Right lobe of liver (tissue), 6 donors: ENCODE results near the gene CAMK2B. TPM values are rescaled to one million over a fixed set of nuclear protein-coding genes. Genes with fewer than 3 reads are reported as not detected.

Experiments used
- ATAC-seq, 4 donors: fragments of 200-7000 bp; cut with Tn5 transposase; one replicate each; pipeline ENCODE4 v1.9.1; 2020; ENCODE audit warnings: mild to moderate bottlenecking in 4 of 4, moderate library complexity in 4 of 4
- DNase-seq, 3 donors: peaks; one replicate each; pipeline ENCODE4 v3.0.0-alpha.2; 2020
- H3K27ac ChIP-seq, 3 donors: fragments of 200-600 bp; one replicate each; pipeline ENCODE4 v1.8.0; 2022
- H3K27me3 ChIP-seq, 2 donors: fragments of 200-600 bp; one replicate each; pipeline ENCODE4 v1.8.0; 2022
- H3K36me3 ChIP-seq, 4 donors: fragments of 200-600 bp; sonication (generic) in 1 of 4; one replicate each; pipeline versions ENCODE4 v1.5.1 to v1.8.0; 2017 to 2022; ENCODE audit warnings: control low read depth in 1 of 4
- H3K4me1 ChIP-seq, 4 donors: fragments of 200-600 bp; sonication (generic) in 1 of 4; one replicate each; pipeline versions ENCODE4 v1.5.1 to v1.8.0; 2017 to 2022; ENCODE audit warnings: control low read depth in 1 of 4
- H3K4me3 ChIP-seq, 3 donors: fragments of 200-600 bp; one replicate each; pipeline ENCODE4 v1.8.0; 2022
- H3K9me3 ChIP-seq, 4 donors: fragments of 200-600 bp; sonication (generic) in 1 of 4; one replicate each; pipeline versions ENCODE4 v1.5.1 to v1.8.0; 2017 to 2022; ENCODE audit warnings: control low read depth in 1 of 4
- POLR2A ChIP-seq: fragments of 450-650 bp; IDR thresholded peaks from one replicate; pipeline ENCODE4 v1.6.1; 2017; ENCODE audit warnings: antibody characterized with exemption, mild to moderate bottlenecking
- WGBS: methylation state at CpG from one replicate; pipeline ENCODE4 v1.1.6; 2018; ENCODE audit warnings: low coverage, low lambda C conversion rate; ENCODE audit not compliant: insufficient coverage; ENCODE audit errors: missing lambda C conversion rate; 5-methylcytosine and 5-hydroxymethylcytosine counted together
- intact Hi-C, 2 donors: fragments of 100-400 bp; cut with DNase I; formaldehyde crosslinking; loops; one replicate each; pipeline versions ENCODE4 v1.11.2 to v1.14.1; 2022
- total RNA-seq, 6 experiments: library from RNA; depleted of rRNA in 2 of 6; stranded (reverse); fragments of >200 nt in 2 of 6; fragmentation: NEBNext Ultra II Directional in 3 of 6; extraction: Animal tissue kit (Norgen Biotek cat#: 25700) in 3 of 6; gene quantifications; one replicate each; pipeline versions ENCODE4 v1.1.0 to v1.2.4, GENCODE V29; 2016 to 2023
- TF ChIP-seq, protein P1 (sequence below), 4 donors: fragments of 200-600 bp in 3 of 4; fragments of 450-650 bp in 1 of 4; IDR thresholded peaks; one replicate each; pipeline versions ENCODE4 v1.5.1 to v1.8.0; 2016 to 2022; ENCODE audit warnings: antibody characterized with exemption in 4 of 4, mild to moderate bottlenecking in 2 of 4
- donor health status: DM: no; HTN: yes; CAD: no.
- donor health status: DM: no; HTN: no; CAD: no.
- donor health status: DM: no; HTN: no; CAD: no.
- donor health status: DM: no; HTN: yes; CAD: no.
- donor health status: DM: no; HTN: yes; CAD: no.

CAMK2B gene
- total RNA-seq, 6 experiments from 2014 or later, result 2.1 to 5.1 (median 3.3) TPM

- Histone ChIP-seq H3K4me1 (no peaks in the 10 kb centered on the region), H3K27me3 (no peaks in the 10 kb centered on the region), H3K4me3 (no peak overlapping the region), H3K36me3 (no peaks in the 10 kb centered on the region), H3K27ac (no peak overlapping the region), H3K9me3 (no peaks in the 10 kb centered on the region)
- TF ChIP-seq, protein P1, sequence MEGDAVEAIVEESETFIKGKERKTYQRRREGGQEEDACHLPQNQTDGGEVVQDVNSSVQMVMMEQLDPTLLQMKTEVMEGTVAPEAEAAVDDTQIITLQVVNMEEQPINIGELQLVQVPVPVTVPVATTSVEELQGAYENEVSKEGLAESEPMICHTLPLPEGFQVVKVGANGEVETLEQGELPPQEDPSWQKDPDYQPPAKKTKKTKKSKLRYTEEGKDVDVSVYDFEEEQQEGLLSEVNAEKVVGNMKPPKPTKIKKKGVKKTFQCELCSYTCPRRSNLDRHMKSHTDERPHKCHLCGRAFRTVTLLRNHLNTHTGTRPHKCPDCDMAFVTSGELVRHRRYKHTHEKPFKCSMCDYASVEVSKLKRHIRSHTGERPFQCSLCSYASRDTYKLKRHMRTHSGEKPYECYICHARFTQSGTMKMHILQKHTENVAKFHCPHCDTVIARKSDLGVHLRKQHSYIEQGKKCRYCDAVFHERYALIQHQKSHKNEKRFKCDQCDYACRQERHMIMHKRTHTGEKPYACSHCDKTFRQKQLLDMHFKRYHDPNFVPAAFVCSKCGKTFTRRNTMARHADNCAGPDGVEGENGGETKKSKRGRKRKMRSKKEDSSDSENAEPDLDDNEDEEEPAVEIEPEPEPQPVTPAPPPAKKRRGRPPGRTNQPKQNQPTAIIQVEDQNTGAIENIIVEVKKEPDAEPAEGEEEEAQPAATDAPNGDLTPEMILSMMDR (IDR thresholded peaks at IDR 0.05), result no peak
- no peak for TF ChIP-seq POLR2A
- peak; percentile 13 to 37 (median 34) for DNase-seq
- intact Hi-C loops, result no loop called here
- WGBS, result no CpG with 5 or more reads among the region's 15 CpGs
- ATAC-seq, result no peak
These were observed 43.4 kb downstream of the CAMK2B start for GRCh38 chr7:44281811-44282600.

- H3K4me3 ChIP-seq, result no peak overlapping the region
- DNase-seq (peak; percentile 11 to 34 (median 31)), ATAC-seq (no peak)
- no peaks in the 10 kb centered on the region for H3K4me1 ChIP-seq
- H3K27me3 ChIP-seq, result no peaks in the 10 kb centered on the region
- no peak overlapping the region for H3K27ac ChIP-seq
- WGBS, result 60% methylated on average over 1 of the region's 20 CpGs
- TF ChIP-seq, protein P1 (IDR thresholded peaks at IDR 0.05), result no peak
- TF ChIP-seq POLR2A, result no peak
- no peaks in the 10 kb centered on the region for H3K36me3 ChIP-seq
- no peaks in the 10 kb centered on the region for H3K9me3 ChIP-seq
- intact Hi-C loops, result no loop called here
These were observed 44.2 kb downstream of the CAMK2B start for GRCh38 chr7:44280993-44281721.

GRCh38 chr7:44280636-44280992, 44.8 kb downstream of the CAMK2B start:
- TF ChIP-seq, protein P1 (IDR thresholded peaks at IDR 0.05), result no peak
- TF ChIP-seq POLR2A, result no peak
- ATAC-seq (no peak), DNase-seq (peak in 2 of 3 donors; percentile 2 to 10)
- intact Hi-C loops, result no loop called here
- Histone ChIP-seq H3K4me1 (no peaks in the 10 kb centered on the region), H3K4me3 (no peak overlapping the region), H3K27me3 (no peaks in the 10 kb centered on the region), H3K36me3 (no peaks in the 10 kb centered on the region), H3K27ac (no peak overlapping the region), H3K9me3 (no peaks in the 10 kb centered on the region)
- 77% methylated on average over 5 of the region's 8 CpGs for WGBS

- Histone ChIP-seq H3K4me1 (no peaks in the 10 kb centered on the region), H3K27ac (no peak overlapping the region), H3K36me3 (no peaks in the 10 kb centered on the region), H3K9me3 (no peaks in the 10 kb centered on the region), H3K27me3 (no peaks in the 10 kb centered on the region), H3K4me3 (no peak overlapping the region)
- DNase-seq (peak; percentile 8 to 37 (median 35)), ATAC-seq (no peak)
- intact Hi-C loops, result no loop called here
- WGBS, result 76% methylated on average over 7 of the region's 15 CpGs
- TF ChIP-seq, protein P1 (IDR thresholded peaks at IDR 0.05), result no peak
- no peak for TF ChIP-seq POLR2A
These were observed 45.5 kb downstream of the CAMK2B start for GRCh38 chr7:44279731-44280505.
